HepG2 (cell line): ENCODE measurements around the gene EPN2. TPM values are rescaled to one million over a fixed set of nuclear protein-coding genes. Genes with fewer than 3 reads are reported as not detected.

Experiments
- CBFB ChIP-seq: sonication (generic); formaldehyde crosslinking; IDR thresholded peaks from 2 replicates; pipeline ENCODE4 v1.4.0; 2020; ENCODE audit warnings: missing genetic modification reagents
- CENPX ChIP-seq: sonication (generic); formaldehyde crosslinking; IDR thresholded peaks from 2 replicates; pipeline ENCODE4 v1.9.0; 2021; ENCODE audit warnings: mild to moderate bottlenecking, missing genetic modification reagents, moderate library complexity
- CREB3 ChIP-seq: sonication (generic); formaldehyde crosslinking; IDR thresholded peaks from 2 replicates; pipeline ENCODE4 v1.5.0; 2020; ENCODE audit warnings: missing genetic modification reagents
- KDM3A ChIP-seq: IDR thresholded peaks from 2 replicates; pipeline ENCODE4 v1.6.1; 2018; ENCODE audit warnings: low read depth, missing compliant biosample characterization
- MEIS1 ChIP-seq: sonication (generic); formaldehyde crosslinking; IDR thresholded peaks from 2 replicates; pipeline ENCODE4 v1.9.0; 2021; ENCODE audit warnings: mild to moderate bottlenecking, missing genetic modification reagents, moderate library complexity, borderline replicate concordance
- NFRKB ChIP-seq: fragments of 450-650 bp; IDR thresholded peaks from 2 replicates; pipeline ENCODE4 v1.6.1; 2017
- NFYB ChIP-seq: sonication (generic); formaldehyde crosslinking; IDR thresholded peaks from 2 replicates; pipeline ENCODE4 v1.4.0; 2020; ENCODE audit warnings: missing genetic modification reagents
- NPAS2 ChIP-seq: sonication (generic); formaldehyde crosslinking; IDR thresholded peaks from 2 replicates; pipeline ENCODE4 v1.8.0; 2022; ENCODE audit warnings: mild to moderate bottlenecking, missing genetic modification reagents, borderline replicate concordance
- SMYD3 ChIP-seq: sonication (generic); formaldehyde crosslinking; IDR thresholded peaks from 2 replicates; pipeline ENCODE4 v1.8.1; 2023; ENCODE audit warnings: mild to moderate bottlenecking, missing genetic modification reagents
- SP4 ChIP-seq: sonication (generic); formaldehyde crosslinking; IDR thresholded peaks from 2 replicates; pipeline ENCODE4 v1.8.1; 2023; ENCODE audit warnings: mild to moderate bottlenecking, missing genetic modification reagents
- STAG1 ChIP-seq: sonication (generic); formaldehyde crosslinking; IDR thresholded peaks from 2 replicates; pipeline ENCODE4 v1.4.0; 2020; ENCODE audit warnings: missing genetic modification reagents
- U2AF1 ChIP-seq: fragments of 200-400 bp; formaldehyde crosslinking; optimal IDR thresholded peaks from 2 replicates; pipeline ENCODE3; 2017; ENCODE audit warnings: mild to moderate bottlenecking, low read depth, low read length
- YEATS2 ChIP-seq: sonication (generic); formaldehyde crosslinking; IDR thresholded peaks from 2 replicates; pipeline ENCODE4 v1.4.0; 2020; ENCODE audit warnings: missing genetic modification reagents, borderline replicate concordance
- ZFP82 ChIP-seq: sonication (generic); formaldehyde crosslinking; IDR thresholded peaks from 2 replicates; pipeline ENCODE4 v1.5.1; 2020; ENCODE audit warnings: mild to moderate bottlenecking, missing genetic modification reagents, borderline replicate concordance
- ZNF136 ChIP-seq: sonication (generic); formaldehyde crosslinking; IDR thresholded peaks from 2 replicates; pipeline ENCODE4 v1.8.1; 2022; ENCODE audit warnings: low read depth, mild to moderate bottlenecking, moderate library complexity, missing genetic modification reagents
- ZNF232 ChIP-seq: sonication (generic); formaldehyde crosslinking; IDR thresholded peaks from 2 replicates; pipeline ENCODE4 v1.4.0; 2020; ENCODE audit warnings: missing genetic modification reagents, borderline replicate concordance
- ZNF30 ChIP-seq: sonication (generic); formaldehyde crosslinking; IDR thresholded peaks from 2 replicates; pipeline ENCODE4 v1.5.0; 2020; ENCODE audit warnings: mild to moderate bottlenecking, missing genetic modification reagents
- ZNF44 ChIP-seq: sonication (generic); formaldehyde crosslinking; IDR thresholded peaks from 2 replicates; pipeline ENCODE4 v1.5.1; 2020; ENCODE audit warnings: mild to moderate bottlenecking, missing genetic modification reagents
- ZNF512 ChIP-seq: sonication (generic); formaldehyde crosslinking; IDR thresholded peaks from 2 replicates; pipeline ENCODE4 v1.4.0; 2020; ENCODE audit warnings: mild to moderate bottlenecking, missing genetic modification reagents
- ZNF879 ChIP-seq: sonication (generic); formaldehyde crosslinking; IDR thresholded peaks from 2 replicates; pipeline ENCODE4 v1.8.1; 2023; ENCODE audit warnings: missing genetic modification reagents
- polyA plus RNA-seq, 8 experiments: library from polyadenylated mRNA; depleted of rRNA in 3 of 8; stranded (reverse) in 7 of 8; unstranded in 1 of 8; fragments of >200 nt; fragmentation: Illumina TruSeq in 4 of 8; extraction: Trizol in 4 of 8; gene quantifications; 2 replicates each; pipeline versions ENCODE4 v1.2.1 to v1.2.3, GENCODE V29; 2011 to 2016; ENCODE audit warnings: low read depth in 4 of 8, missing spikeins in 1 of 8, mixed read lengths in 1 of 8; ENCODE audit not compliant: insufficient read depth in 1 of 8
- total RNA-seq, 5 experiments: library from RNA; depleted of rRNA; stranded (reverse); fragments of >200 nt; fragmentation: Illumina TruSeq; extraction: Trizol; gene quantifications; 2 replicates each; pipeline ENCODE4 v1.2.3, GENCODE V29; 2016; ENCODE audit warnings: low read depth in 1 of 5
- TF ChIP-seq, protein P1 (sequence below): sonication (generic); formaldehyde crosslinking; IDR thresholded peaks from 2 replicates; pipeline ENCODE4 v1.5.0; 2020; ENCODE audit warnings: missing genetic modification reagents, mild to moderate bottlenecking, borderline replicate concordance
- TF ChIP-seq, protein P2 (sequence below): sonication (generic); formaldehyde crosslinking; IDR thresholded peaks from 2 replicates; pipeline ENCODE4 v1.4.0; 2020; ENCODE audit warnings: missing genetic modification reagents
- TF ChIP-seq, protein P3 (sequence below): IDR thresholded peaks from 2 replicates; pipeline ENCODE4 v1.6.1; 2012; ENCODE audit warnings: inconsistent platforms

Gene EPN2
- total and polyA plus RNA-seq, 2 of the 13 experiments (the other 11 are each of a cell fraction or from before 2014, with no cell fraction given) = 7.8 to 19.2 TPM

- no peak for TF ChIP-seq U2AF1
- TF ChIP-seq, protein P1, sequence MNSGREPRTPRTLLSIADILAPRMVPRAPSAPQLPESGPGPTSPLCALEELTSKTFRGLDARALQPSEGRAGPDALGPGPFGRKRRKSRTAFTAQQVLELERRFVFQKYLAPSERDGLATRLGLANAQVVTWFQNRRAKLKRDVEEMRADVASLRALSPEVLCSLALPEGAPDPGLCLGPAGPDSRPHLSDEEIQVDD (CRISPR knock-in tag) = peak; percentile 63; the same call in 1 of the 2 replicates
- no peak for TF ChIP-seq ZNF879 (CRISPR knock-in tag)
- no peak for TF ChIP-seq CENPX (CRISPR knock-in tag)
- TF ChIP-seq NPAS2 (CRISPR knock-in tag) = no peak
- TF ChIP-seq ZNF136 (CRISPR knock-in tag) = peak; percentile 95; the same call in 1 of the 2 replicates
- TF ChIP-seq ZNF30 (CRISPR knock-in tag) = no peak
- no peak for TF ChIP-seq ZFP82 (CRISPR knock-in tag)
- no peak; the same call in 1 of the 2 replicates for TF ChIP-seq KDM3A (CRISPR knock-in tag)
- no peak for TF ChIP-seq NFRKB
- TF ChIP-seq ZNF232 (CRISPR knock-in tag) = no peak; the same call in 1 of the 2 replicates
- no peak for TF ChIP-seq CBFB
- TF ChIP-seq MEIS1 (CRISPR knock-in tag) = peak; percentile 94
- TF ChIP-seq YEATS2 (CRISPR knock-in tag) = peak; percentile 74; the same call in 1 of the 2 replicates
- peak; percentile 92 for TF ChIP-seq SP4 (CRISPR knock-in tag)
- peak; percentile 94 for TF ChIP-seq ZNF44 (CRISPR knock-in tag)
- TF ChIP-seq, protein P2, sequence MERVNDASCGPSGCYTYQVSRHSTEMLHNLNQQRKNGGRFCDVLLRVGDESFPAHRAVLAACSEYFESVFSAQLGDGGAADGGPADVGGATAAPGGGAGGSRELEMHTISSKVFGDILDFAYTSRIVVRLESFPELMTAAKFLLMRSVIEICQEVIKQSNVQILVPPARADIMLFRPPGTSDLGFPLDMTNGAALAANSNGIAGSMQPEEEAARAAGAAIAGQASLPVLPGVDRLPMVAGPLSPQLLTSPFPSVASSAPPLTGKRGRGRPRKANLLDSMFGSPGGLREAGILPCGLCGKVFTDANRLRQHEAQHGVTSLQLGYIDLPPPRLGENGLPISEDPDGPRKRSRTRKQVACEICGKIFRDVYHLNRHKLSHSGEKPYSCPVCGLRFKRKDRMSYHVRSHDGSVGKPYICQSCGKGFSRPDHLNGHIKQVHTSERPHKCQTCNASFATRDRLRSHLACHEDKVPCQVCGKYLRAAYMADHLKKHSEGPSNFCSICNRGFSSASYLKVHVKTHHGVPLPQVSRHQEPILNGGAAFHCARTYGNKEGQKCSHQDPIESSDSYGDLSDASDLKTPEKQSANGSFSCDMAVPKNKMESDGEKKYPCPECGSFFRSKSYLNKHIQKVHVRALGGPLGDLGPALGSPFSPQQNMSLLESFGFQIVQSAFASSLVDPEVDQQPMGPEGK = peak; percentile 48; the same call in 1 of the 2 replicates
- TF ChIP-seq, protein P3, sequence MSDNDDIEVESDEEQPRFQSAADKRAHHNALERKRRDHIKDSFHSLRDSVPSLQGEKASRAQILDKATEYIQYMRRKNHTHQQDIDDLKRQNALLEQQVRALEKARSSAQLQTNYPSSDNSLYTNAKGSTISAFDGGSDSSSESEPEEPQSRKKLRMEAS = peak; percentile 64
- TF ChIP-seq SMYD3 = peak; percentile 28; the same call in 1 of the 2 replicates
- TF ChIP-seq CREB3 (CRISPR knock-in tag) = no peak
- TF ChIP-seq ZNF512 (CRISPR knock-in tag) = no peak
- peak; percentile 89 for TF ChIP-seq NFYB (CRISPR knock-in tag)
- no peak for TF ChIP-seq STAG1 (CRISPR knock-in tag)
Observed at GRCh38 chr17:19377602-19378415, 140.6 kb downstream of the EPN2 start (continued).
